C4-2B (cell line): ENCODE measurements around the gene SPA17.

Experiments used
- H3K27ac ChIP-seq: fragments of 450-650 bp; 2 replicates; pipeline ENCODE4 v1.5.1; 2017
- ZFX ChIP-seq: fragments of 450-650 bp; IDR thresholded peaks from 2 replicates; pipeline ENCODE4 v1.6.1; 2017
- TF ChIP-seq, protein P1 (sequence below): fragments of 450-650 bp; conservative IDR thresholded peaks from 2 replicates; pipeline ENCODE4 v1.5.1; 2017; ENCODE audit warnings: mild to moderate bottlenecking

The SPA17 gene

GRCh38 chr11:124712392-124712791 lies 38.7 kb downstream of the SPA17 start:
- TF ChIP-seq, protein P1, sequence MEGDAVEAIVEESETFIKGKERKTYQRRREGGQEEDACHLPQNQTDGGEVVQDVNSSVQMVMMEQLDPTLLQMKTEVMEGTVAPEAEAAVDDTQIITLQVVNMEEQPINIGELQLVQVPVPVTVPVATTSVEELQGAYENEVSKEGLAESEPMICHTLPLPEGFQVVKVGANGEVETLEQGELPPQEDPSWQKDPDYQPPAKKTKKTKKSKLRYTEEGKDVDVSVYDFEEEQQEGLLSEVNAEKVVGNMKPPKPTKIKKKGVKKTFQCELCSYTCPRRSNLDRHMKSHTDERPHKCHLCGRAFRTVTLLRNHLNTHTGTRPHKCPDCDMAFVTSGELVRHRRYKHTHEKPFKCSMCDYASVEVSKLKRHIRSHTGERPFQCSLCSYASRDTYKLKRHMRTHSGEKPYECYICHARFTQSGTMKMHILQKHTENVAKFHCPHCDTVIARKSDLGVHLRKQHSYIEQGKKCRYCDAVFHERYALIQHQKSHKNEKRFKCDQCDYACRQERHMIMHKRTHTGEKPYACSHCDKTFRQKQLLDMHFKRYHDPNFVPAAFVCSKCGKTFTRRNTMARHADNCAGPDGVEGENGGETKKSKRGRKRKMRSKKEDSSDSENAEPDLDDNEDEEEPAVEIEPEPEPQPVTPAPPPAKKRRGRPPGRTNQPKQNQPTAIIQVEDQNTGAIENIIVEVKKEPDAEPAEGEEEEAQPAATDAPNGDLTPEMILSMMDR: no peak
- no peak for TF ChIP-seq ZFX
- H3K27ac ChIP-seq: no peak overlapping the region

GRCh38 chr11:124716591-124716990 lies 42.9 kb downstream of the SPA17 start:
- TF ChIP-seq ZFX: no peak
- no peak overlapping the region for H3K27ac ChIP-seq

DNA sequence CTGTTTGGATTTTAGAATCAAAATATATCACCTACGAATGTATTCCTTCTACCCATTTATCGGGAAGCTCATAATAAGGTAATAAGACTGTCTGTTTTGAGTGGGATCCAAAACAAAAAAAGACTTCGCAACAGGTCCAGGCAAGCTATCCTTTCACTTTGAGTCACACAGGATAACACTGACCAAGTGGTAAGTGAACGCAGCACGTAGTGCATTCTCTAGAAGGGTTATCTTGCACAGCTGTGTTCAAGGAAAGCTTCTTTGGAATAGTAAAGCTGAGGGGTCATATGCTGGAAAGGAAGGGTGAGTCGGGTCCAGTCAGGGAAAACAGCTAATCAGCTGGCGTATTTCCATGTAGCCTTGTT lies 43.7 kb downstream of the SPA17 start:
- TF ChIP-seq, protein P1: no peak
- TF ChIP-seq ZFX: no peak
- H3K27ac ChIP-seq: no peak overlapping the region

- H3K27ac ChIP-seq: no peak overlapping the region
- TF ChIP-seq, protein P1: no peak
- no peak for TF ChIP-seq ZFX
These were observed 44.3 kb downstream of the SPA17 start for GRCh38 chr11:124717786-124718651.

GRCh38 chr11:124718801-124719200 lies 45.1 kb downstream of the SPA17 start:
- TF ChIP-seq ZFX: no peak
- TF ChIP-seq, protein P1: no peak
- no peak overlapping the region for H3K27ac ChIP-seq

- no peak for TF ChIP-seq ZFX
- TF ChIP-seq, protein P1: no peak
- no peak overlapping the region for H3K27ac ChIP-seq
These were observed 45.8 kb downstream of the SPA17 start for GRCh38 chr11:124719534-124719933.

GRCh38 chr11:124722176-124722575 lies 48.5 kb downstream of the SPA17 start:
- H3K27ac ChIP-seq: no peak overlapping the region
- TF ChIP-seq, protein P1: no peak
- TF ChIP-seq ZFX: no peak
